Kidney epithelial cell (primary cell): ENCODE measurements around the gene ADD3. TPM values are rescaled to one million over a fixed set of nuclear protein-coding genes. Genes with fewer than 3 reads are reported as not detected.
"Not testable (repeated sequence)": the region's sequence is repeated elsewhere in the genome, so short reads cannot be mapped to it uniquely, and the experiment has no call there.

Source experiments
- DNase-seq: peaks from one replicate; pipeline ENCODE4 v3.0.0-alpha.2; 2010; ENCODE audit warnings: low read depth
- H3K27me3 ChIP-seq: 2 replicates; pipeline ENCODE4 v1.6.0; 2011; ENCODE audit warnings: low read length; ENCODE audit not compliant: control insufficient read depth, insufficient read depth
- H3K36me3 ChIP-seq: 2 replicates; pipeline ENCODE4 v1.5.1; 2011; ENCODE audit warnings: low read length; ENCODE audit not compliant: control insufficient read depth, insufficient read depth
- H3K4me3 ChIP-seq: 2 replicates; pipeline ENCODE4 v1.5.1; 2011; ENCODE audit warnings: low read depth, mild to moderate bottlenecking, control low read depth, low read length
- total RNA-seq: library from RNA; depleted of rRNA; stranded (reverse); fragments of >200 nt; gene quantifications from 2 replicates; pipeline ENCODE4 v1.2.3, GENCODE V29; 2015
- TF ChIP-seq, protein P1 (sequence below): IDR thresholded peaks from 2 replicates; pipeline ENCODE4 v1.5.1; 2011; ENCODE audit warnings: mild to moderate bottlenecking, moderate library complexity, low read length, control low read depth, inconsistent platforms; ENCODE audit not compliant: insufficient read depth, poor library complexity, severe bottlenecking

ADD3 gene
- total RNA-seq, 1 donor from 2014 or later: 25.6 TPM

DNA sequence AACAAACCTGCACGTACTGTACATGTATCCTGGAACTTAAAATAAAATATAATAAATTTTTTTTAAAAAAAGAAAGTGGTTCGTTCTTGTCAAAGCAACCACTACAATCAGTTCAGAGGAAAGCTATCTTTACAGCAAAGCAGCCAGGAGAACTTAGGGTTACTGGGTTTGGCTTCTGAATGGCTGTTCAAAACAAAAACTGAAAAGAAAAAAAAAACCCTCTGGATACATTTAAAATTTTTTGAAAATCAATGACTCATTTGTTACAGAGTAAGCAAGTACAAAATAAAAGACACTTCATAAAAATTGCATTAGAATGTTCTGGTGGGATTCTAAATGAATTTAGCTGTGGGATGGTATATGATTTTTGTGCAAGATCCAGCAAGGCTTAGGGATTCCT lies 28.6 kb upstream of the ADD3 start:
- no peaks in the 10 kb centered on the region for H3K27me3 ChIP-seq
- H3K36me3 ChIP-seq: no peaks in the 10 kb centered on the region
- no peak for DNase-seq
- TF ChIP-seq, protein P1, sequence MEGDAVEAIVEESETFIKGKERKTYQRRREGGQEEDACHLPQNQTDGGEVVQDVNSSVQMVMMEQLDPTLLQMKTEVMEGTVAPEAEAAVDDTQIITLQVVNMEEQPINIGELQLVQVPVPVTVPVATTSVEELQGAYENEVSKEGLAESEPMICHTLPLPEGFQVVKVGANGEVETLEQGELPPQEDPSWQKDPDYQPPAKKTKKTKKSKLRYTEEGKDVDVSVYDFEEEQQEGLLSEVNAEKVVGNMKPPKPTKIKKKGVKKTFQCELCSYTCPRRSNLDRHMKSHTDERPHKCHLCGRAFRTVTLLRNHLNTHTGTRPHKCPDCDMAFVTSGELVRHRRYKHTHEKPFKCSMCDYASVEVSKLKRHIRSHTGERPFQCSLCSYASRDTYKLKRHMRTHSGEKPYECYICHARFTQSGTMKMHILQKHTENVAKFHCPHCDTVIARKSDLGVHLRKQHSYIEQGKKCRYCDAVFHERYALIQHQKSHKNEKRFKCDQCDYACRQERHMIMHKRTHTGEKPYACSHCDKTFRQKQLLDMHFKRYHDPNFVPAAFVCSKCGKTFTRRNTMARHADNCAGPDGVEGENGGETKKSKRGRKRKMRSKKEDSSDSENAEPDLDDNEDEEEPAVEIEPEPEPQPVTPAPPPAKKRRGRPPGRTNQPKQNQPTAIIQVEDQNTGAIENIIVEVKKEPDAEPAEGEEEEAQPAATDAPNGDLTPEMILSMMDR: no peak
- no peak overlapping the region for H3K4me3 ChIP-seq

- H3K4me3 ChIP-seq: no peak overlapping the region
- no peak for DNase-seq
- H3K27me3 ChIP-seq: no peaks in the 10 kb centered on the region
- TF ChIP-seq, protein P1: no peak
- no peaks in the 10 kb centered on the region for H3K36me3 ChIP-seq
Observed at GRCh38 chr10:109981650-109982049, 26.1 kb upstream of the ADD3 start.

- Histone ChIP-seq H3K4me3 (no peak overlapping the region), H3K36me3 (no peaks in the 10 kb centered on the region), H3K27me3 (no peaks in the 10 kb centered on the region)
- no peak for DNase-seq
- TF ChIP-seq, protein P1: no peak
Observed at GRCh38 chr10:109982123-109982522, 25.7 kb upstream of the ADD3 start.

DNA sequence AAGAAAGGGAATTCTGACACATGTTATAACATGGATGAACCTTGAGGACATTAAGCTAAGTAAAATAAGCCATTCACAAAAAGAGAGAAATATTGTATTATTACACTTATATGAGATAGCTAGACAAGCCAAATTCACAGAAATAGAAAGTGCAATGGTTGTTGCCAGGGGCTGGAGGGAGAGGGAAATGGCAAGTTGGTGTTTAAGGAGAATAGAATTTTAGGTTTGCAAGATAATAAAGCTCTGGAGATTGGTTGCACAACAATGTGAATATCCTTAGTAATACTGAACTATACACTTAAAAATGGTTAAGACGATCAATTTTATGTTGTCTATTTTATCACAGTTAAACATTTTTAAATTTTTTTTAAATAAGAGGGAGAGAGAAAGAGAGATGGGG lies 25.0 kb upstream of the ADD3 start:
- TF ChIP-seq, protein P1: no peak
- no peak overlapping the region for H3K4me3 ChIP-seq
- DNase-seq: no peak
- no peaks in the 10 kb centered on the region for H3K36me3 ChIP-seq
- no peaks in the 10 kb centered on the region for H3K27me3 ChIP-seq

GRCh38 chr10:109984013-109984412 lies 23.8 kb upstream of the ADD3 start:
- TF ChIP-seq, protein P1: no peak
- Histone ChIP-seq H3K36me3 (no peaks in the 10 kb centered on the region), H3K4me3 (no peak overlapping the region), H3K27me3 (no peaks in the 10 kb centered on the region)
- no peak for DNase-seq

DNA sequence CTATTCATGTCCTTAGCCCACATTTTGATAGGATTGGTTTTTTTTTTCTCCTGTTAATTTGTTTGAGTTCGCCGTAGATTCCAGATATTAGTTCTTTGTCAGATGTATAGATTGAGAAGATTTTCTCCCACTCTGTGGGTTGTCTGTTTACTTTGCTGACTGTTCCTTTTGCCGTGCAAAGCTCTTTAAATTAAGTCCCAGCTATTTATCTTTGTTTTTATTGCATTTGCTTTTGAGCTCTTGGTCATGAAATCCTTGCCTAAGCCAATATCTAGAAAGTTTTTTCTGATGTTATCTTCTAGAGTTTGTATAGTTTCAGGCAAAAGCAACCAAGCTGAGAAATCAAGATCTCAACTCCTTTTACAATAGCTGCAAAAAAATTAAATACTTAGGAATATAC lies 22.0 kb upstream of the ADD3 start:
- H3K4me3 ChIP-seq, H3K36me3 ChIP-seq, DNase-seq, H3K27me3 ChIP-seq: not testable (repeated sequence)
